ENCODE results near the gene CUX1.
"Not testable (repeated sequence)": the region's sequence is repeated elsewhere in the genome, so short reads cannot be mapped to it uniquely, and the experiment has no call there.

CUX1 gene

GRCh38 chr7:102008535-102009262, 191.3 kb downstream of the CUX1 start:
- DNase-seq (ENCODE audit: low read depth), result no peak

GRCh38 chr7:102009628-102010027, 192.2 kb downstream of the CUX1 start:
- DNase-seq (ENCODE audit: low read depth), result peak; percentile 87

- DNase-seq (ENCODE audit: low read depth), result not testable (repeated sequence)
Observed at GRCh38 chr7:102012112-102012830, 194.8 kb downstream of the CUX1 start.

DNA sequence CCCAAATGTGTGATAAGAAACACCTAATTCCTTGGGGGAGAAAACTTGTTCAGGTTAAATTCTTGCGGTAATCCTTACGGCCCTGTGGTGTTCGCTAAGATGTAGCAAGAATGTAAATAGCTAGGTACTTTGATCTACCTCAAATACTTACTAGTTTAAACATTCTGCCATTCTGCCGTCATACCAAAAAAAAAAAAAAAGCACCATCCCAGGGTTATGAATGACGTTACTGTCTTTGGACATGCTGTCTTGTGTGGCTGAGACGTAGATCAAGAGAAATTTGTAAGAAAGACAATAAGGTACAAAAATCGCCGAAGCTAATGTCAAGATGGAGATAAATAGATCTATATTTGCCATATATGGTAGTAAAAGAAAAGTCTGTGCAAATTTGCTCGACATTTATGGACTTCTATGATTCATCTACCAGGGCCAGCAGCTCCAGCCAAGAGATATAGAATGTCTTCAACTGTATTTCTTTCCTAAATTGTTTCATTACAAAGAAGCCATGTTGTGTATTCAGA, 195.6 kb downstream of the CUX1 start:
- DNase-seq (ENCODE audit: low read depth), result peak; percentile 69

- no peak for DNase-seq (ENCODE audit: low read depth)
Observed at GRCh38 chr7:102018876-102019275, 201.4 kb downstream of the CUX1 start.

- DNase-seq (ENCODE audit: low read depth), result no peak
Observed at GRCh38 chr7:102019461-102019860, 202.0 kb downstream of the CUX1 start.

DNA sequence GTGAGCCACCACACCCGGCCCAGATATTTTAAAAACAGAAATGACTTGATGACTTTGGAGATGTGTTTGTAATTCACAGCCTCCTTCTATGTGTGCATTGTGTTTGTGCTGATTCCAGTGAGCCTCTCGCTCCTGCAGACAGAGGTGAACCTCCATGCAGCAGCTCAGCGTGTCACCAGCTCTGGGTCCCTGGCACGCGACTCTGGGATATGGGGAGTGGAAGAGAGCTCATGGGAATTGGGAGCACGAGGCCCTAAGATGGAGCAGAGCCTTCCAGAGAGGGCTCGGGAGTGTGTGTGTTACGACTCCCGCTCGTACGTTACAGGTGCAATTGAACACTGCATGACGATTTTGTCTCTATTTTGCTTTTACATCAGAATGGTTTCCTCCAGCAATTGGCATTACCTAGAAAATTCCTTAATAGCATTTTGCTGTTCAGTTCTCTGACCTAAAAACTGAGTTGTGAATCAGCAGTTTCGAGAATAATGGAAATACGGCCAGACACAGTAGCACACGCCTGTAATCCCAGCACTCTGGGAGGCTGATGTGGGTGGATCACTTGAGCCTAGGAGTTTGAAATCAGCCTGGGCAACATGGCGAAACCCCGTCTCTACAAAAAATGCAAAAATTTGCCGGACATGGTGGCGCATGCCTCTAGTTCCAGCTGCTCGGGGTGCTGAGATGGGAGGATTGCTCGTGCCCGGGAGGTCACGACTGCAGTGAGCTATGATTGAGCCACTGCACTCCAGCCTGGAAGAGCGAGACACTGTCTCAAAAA, 204.6 kb downstream of the CUX1 start:
- DNase-seq (ENCODE audit: low read depth), result no peak

DNA sequence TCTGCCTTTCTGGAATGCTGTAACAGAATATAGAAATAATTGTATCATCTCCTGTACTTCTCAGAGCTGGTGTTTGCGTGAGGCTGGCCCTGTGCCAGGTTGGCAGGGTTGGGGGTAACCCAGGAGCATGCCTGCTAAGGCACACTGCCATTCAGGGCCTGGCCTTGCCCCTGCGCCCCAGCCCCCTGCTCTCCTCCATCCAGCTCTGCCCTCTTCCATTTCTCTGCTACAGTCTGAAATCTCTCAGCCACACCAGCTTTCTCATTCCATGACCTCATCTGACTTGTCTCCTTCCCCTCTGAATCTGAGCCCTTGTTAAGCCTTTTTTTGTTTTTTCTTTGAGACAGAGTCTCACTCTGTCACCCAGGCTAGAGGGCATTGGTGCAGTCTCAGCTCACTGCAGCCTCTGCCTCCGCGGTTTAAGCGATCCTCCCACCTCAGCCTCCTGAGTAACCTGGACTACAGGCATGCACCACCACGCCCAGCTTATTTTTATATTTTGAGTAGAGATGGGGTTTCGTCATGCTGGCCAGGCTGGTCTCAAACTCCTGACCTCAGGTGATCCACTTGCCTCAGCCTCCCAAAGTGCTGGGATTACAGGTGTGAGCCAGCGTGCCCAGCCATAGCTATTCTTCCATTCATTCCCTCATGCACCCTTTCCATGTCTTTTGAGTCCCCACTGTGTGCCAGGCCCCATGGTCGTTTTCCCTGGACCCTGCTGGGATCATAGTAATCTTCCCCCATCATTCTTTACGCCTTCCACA, 206.8 kb downstream of the CUX1 start:
- DNase-seq (ENCODE audit: low read depth), result no peak

DNA sequence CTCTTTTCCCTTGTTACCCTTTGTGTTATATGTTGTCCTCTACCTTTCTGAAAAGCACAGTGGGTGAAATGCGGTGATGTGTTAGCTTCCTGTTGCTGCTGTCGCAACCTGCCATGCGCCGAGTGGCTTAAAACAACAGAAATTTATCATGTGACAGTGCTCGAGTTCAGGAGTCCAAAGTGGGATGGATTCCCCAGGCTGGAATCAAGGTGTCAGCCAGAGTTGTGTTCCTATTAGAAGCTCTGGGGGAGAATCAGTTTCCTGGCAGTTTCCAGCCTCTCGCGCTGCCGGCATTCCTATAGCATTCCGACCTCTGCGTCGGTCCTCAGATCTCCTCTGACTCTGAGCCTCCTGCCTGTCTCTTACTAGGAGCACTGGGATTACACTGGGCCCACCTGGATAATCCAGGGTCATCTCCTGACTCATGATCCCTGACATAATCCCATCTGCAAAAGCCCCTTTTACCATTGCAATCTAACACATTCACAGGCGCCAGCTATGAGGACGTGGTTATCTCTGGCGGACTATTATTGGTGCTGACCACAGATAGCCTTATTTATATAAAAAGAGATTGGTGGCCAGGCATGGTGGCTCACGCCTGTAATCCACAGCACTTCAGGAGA, 207.5 kb downstream of the CUX1 start:
- DNase-seq (ENCODE audit: low read depth), result no peak

DNA sequence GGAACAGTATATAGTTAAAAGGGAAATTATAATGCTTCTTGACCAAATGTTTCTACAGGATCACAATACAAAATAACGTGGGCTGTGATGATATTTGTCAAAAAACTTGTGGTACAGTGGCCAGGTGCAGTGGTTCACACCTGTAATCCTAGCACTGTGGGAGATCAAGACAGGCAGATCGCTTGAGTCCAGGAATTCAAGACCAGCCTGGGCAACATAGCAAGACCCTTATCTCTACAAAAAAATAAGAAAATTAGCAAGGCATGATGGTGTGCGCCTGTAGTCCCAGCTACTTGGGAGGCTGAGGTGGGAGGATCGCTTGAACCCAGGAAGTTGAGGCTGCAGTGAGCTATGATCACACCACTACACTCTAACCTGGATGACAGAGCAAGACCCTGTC, 208.4 kb downstream of the CUX1 start:
- not testable (repeated sequence) for DNase-seq (ENCODE audit: low read depth)

- no peak for DNase-seq (ENCODE audit: low read depth)
Observed at GRCh38 chr7:102028206-102028826, 210.9 kb downstream of the CUX1 start.

DNA sequence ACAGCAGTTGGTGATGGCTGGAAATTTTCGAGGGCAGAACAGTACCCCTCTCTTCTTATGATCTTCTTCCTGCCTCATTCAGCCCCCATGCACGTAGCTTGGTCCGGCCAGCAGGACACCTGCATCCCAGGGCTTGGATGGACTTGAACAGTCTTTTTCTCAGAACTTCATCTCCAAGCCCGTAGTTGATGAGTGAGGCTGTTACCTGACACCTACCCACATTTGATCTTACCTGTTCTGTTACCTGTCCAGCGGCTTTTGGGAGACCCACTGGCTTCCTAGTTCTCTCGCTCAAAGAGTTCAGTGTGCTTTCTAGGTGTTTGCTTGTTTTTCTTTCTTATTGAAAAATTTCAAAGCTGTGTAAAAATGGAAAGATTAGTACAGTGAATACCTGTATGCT, 212.2 kb downstream of the CUX1 start:
- DNase-seq (ENCODE audit: low read depth), result no peak

DNA sequence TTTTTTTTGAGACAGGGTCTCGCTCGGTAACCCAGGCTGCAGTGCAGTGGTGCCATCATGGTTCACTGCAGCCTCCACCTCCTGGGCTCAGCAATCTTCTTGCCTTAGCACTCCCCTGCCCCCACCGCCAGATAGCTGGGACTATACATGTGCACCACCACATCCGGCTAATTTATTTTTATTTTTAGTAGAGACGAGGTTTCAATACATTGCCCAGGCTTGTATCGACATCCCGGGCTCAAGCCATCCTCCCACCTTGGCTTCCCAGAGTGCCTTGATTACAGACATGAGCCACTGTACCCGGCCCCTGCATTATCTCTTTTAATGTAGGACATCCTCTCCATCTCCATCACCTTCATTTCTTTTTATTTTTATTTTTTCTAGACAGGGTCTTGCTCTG, 213.3 kb downstream of the CUX1 start:
- no peak for DNase-seq (ENCODE audit: low read depth)

GRCh38 chr7:102036958-102037357, 219.5 kb downstream of the CUX1 start:
- DNase-seq (ENCODE audit: low read depth), result no peak

DNA sequence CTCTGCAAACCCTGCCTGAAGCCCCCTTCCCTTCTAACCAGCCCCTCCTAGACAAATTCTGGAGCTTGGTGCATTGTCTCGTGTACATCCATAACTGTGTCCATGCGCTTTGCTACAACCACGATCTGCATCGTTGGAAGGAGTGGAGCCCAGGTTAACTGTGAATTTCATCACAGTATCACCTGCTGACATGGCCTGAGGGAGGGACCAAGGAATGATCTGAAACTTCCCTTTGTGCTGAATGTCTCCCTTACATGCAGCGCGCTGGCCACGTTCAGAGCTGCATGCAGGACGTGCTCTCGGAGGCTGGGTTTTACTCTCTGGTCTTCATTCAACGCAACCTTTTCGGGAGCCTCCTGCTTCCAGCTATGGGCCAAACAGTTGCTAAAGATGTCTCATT, 222.3 kb downstream of the CUX1 start:
- no peak for DNase-seq (ENCODE audit: low read depth)

DNA sequence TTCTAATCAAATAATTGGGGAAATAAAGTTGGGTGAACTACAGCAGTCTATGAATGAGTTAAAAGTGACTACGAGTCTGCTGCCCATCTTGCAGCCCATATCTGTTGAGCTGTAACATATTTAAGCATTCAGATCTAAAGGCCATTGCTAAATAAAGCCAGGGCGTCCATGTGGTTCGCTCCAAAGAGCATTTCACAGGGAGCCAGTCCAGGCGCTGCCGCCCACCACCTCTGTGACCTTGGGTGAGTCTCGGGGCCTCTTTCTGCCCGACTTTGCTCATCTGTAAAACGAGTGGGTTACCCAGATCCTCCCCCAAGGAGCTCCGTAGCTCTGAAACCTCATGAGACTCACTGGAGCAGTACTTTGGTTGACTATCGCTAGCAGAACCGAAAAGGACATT, 223.1 kb downstream of the CUX1 start:
- DNase-seq (ENCODE audit: low read depth), result no peak

- peak; percentile 83 for DNase-seq (ENCODE audit: low read depth)
Observed at GRCh38 chr7:102042016-102042656, 224.7 kb downstream of the CUX1 start.

DNA sequence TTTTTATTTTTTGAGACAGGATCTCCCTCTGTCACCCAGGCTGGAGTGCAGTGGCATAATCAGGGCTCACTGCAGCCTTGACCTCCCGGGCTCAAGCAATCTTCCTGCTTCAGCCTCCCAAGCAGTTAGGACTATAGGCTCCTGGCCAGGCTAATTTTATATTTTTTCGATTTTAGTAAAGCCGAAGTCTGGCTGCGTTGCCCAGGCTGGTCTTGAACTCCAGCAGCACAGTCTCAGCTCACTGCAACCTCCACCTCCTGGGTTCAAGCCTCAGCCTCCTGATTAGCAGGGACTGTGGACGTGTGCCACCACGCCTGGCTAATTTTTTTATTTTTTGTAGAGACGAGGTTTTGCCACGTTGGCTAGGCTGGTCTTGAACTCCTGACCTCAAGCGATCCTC, 225.4 kb downstream of the CUX1 start:
- not testable (repeated sequence) for DNase-seq (ENCODE audit: low read depth)

DNA sequence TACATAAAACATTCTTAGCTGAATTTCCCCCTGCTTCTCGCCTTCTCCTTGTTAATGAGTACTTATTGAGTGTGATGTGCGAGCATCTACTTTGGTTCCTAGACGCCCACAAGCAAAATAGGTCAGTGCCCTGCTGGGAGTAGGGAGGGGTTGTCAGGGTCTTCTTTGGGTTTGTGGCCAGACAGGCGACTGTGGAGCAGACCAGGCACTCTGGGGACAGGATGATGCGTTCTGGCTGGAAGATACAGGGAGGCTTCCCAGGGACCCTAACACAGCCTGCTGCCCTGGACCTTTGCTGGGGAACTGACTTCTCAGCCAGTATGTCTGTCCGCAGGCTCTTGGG, 227.2 kb downstream of the CUX1 start:
- DNase-seq (ENCODE audit: low read depth), result no peak

- DNase-seq (ENCODE audit: low read depth), result peak; percentile 93
Observed at GRCh38 chr7:102044984-102045673, 227.7 kb downstream of the CUX1 start.
